Kidney epithelial cell (primary cell): ENCODE results near the gene INF2. TPM values are rescaled to one million over a fixed set of nuclear protein-coding genes. Genes with fewer than 3 reads are reported as not detected.
"Not testable (repeated sequence)": the region's sequence is repeated elsewhere in the genome, so short reads cannot be mapped to it uniquely, and the experiment has no call there.

ENCODE experiments used
- DNase-seq: peaks from one replicate; pipeline ENCODE4 v3.0.0-alpha.2; 2010; ENCODE audit warnings: low read depth
- H3K27me3 ChIP-seq: 2 replicates; pipeline ENCODE4 v1.6.0; 2011; ENCODE audit warnings: low read length; ENCODE audit not compliant: control insufficient read depth, insufficient read depth
- H3K36me3 ChIP-seq: 2 replicates; pipeline ENCODE4 v1.5.1; 2011; ENCODE audit warnings: low read length; ENCODE audit not compliant: control insufficient read depth, insufficient read depth
- H3K4me3 ChIP-seq: 2 replicates; pipeline ENCODE4 v1.5.1; 2011; ENCODE audit warnings: low read depth, mild to moderate bottlenecking, control low read depth, low read length
- total RNA-seq: library from RNA; depleted of rRNA; stranded (reverse); fragments of >200 nt; gene quantifications from 2 replicates; pipeline ENCODE4 v1.2.3, GENCODE V29; 2015
- TF ChIP-seq, protein P1 (sequence below): IDR thresholded peaks from 2 replicates; pipeline ENCODE4 v1.5.1; 2011; ENCODE audit warnings: mild to moderate bottlenecking, moderate library complexity, low read length, control low read depth, inconsistent platforms; ENCODE audit not compliant: insufficient read depth, poor library complexity, severe bottlenecking

INF2 gene
- total RNA-seq, 1 donor from 2014 or later: 109 TPM

GRCh38 chr14:104728631-104729030, 39.2 kb downstream of the INF2 start:
- TF ChIP-seq, protein P1, sequence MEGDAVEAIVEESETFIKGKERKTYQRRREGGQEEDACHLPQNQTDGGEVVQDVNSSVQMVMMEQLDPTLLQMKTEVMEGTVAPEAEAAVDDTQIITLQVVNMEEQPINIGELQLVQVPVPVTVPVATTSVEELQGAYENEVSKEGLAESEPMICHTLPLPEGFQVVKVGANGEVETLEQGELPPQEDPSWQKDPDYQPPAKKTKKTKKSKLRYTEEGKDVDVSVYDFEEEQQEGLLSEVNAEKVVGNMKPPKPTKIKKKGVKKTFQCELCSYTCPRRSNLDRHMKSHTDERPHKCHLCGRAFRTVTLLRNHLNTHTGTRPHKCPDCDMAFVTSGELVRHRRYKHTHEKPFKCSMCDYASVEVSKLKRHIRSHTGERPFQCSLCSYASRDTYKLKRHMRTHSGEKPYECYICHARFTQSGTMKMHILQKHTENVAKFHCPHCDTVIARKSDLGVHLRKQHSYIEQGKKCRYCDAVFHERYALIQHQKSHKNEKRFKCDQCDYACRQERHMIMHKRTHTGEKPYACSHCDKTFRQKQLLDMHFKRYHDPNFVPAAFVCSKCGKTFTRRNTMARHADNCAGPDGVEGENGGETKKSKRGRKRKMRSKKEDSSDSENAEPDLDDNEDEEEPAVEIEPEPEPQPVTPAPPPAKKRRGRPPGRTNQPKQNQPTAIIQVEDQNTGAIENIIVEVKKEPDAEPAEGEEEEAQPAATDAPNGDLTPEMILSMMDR: no peak
- Histone ChIP-seq H3K27me3 (peaks cover 11% of the 10 kb centered on the region), H3K4me3 (no peak overlapping the region), H3K36me3 (no peaks in the 10 kb centered on the region)
- DNase-seq: no peak

DNA sequence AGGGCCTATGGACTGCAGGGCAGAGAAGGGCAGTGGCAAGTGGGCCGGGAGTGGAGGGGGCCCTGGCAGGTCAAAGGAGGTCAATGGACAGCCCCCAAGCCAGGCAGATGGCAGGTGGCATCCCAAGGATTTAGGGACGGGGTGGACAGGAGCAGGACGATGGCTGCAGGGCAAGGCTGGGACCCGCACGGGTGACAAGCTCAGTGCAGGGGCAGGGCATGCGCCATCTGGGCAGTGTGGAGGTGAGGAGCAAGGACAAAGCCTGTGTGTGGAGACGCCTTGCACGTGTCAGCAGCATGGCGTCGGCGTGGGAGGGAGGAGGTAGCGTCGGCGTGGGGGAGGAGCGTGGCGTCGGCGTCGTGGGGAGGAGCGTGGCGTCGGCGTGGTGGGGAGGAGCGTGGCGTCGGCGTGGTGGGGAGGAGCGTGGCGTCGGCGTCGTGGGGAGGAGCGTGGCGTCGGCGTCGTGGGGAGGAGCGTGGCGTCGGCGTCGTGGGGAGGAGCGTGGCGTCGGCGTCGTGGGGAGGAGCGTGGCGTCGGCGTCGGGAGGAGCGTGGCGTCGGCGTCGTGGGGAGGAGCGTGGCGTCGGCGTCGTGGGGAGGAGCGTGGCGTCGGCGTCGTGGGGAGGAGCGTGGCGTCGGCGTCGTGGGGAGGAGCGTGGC, 39.9 kb downstream of the INF2 start:
- peaks cover 11% of the 10 kb centered on the region for H3K27me3 ChIP-seq
- not testable (repeated sequence) for H3K36me3 ChIP-seq, DNase-seq, H3K4me3 ChIP-seq

DNA sequence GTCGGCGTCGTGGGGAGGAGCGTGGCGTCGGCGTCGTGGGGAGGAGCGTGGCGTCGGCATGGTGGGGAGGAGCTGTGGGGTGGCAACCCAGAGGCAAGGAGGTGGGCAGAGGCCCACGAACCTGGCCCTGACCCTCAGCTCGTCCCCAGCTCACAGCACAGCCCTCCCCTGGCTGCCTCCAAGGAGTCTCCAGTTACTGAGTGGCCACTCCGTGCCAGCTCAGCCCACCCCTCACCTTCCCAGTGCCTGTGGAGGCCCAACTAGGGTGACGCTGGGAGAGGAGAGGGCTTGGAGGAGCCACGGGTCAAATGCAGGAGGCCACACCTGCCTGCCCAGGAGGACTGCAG, 40.4 kb downstream of the INF2 start:
- peaks cover 12% of the 10 kb centered on the region for H3K27me3 ChIP-seq
- DNase-seq: no peak
- TF ChIP-seq, protein P1: no peak
- H3K4me3 ChIP-seq: no peak overlapping the region
- no peaks in the 10 kb centered on the region for H3K36me3 ChIP-seq

GRCh38 chr14:104730487-104730886, 41.1 kb downstream of the INF2 start:
- H3K4me3 ChIP-seq: no peak overlapping the region
- H3K36me3 ChIP-seq: no peaks in the 10 kb centered on the region
- peaks cover 16% of the 10 kb centered on the region for H3K27me3 ChIP-seq
- TF ChIP-seq, protein P1: no peak
- no peak for DNase-seq

GRCh38 chr14:104731320-104732294, 42.2 kb downstream of the INF2 start:
- DNase-seq: no peak
- TF ChIP-seq, protein P1: peak; percentile 57
- Histone ChIP-seq H3K4me3 (no peak overlapping the region), H3K36me3 (no peaks in the 10 kb centered on the region), H3K27me3 (peaks cover 18% of the 10 kb centered on the region)

DNA sequence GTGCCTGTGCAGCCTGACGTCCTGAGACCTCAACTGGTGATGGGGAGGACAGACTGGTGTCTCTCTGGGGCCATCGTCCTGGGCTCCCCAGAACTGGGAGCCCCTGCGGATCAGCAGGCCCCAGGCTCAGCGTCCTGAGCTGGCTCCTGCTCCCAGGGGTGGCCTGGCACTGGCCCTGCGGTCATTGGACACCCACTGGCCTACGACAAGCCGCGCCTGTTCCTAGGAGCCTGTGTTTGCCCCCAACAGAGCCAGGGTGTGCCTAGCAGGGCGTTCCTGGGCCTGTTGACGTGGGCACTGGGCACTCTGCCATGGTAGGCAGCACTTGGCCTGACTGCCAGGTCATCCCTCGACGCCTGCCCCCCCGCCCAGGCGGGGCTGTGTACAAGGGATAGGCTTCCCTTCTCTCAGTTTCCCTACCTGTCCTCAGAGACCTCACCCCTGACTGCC, 43.0 kb downstream of the INF2 start:
- TF ChIP-seq, protein P1: no peak
- DNase-seq: no peak
- Histone ChIP-seq H3K4me3 (no peak overlapping the region), H3K36me3 (no peaks in the 10 kb centered on the region), H3K27me3 (peaks cover 18% of the 10 kb centered on the region)
